Measurements from ENCODE around the gene FRMD4A. TPM values are rescaled to one million over a fixed set of nuclear protein-coding genes. Genes with fewer than 3 reads are reported as not detected.
"Not testable (repeated sequence)": the region's sequence is repeated elsewhere in the genome, so short reads cannot be mapped to it uniquely, and the experiment has no call there.

The FRMD4A gene
- total RNA-seq, 2 donors from 2014 or later = 1.5 to 2.1 TPM

DNA sequence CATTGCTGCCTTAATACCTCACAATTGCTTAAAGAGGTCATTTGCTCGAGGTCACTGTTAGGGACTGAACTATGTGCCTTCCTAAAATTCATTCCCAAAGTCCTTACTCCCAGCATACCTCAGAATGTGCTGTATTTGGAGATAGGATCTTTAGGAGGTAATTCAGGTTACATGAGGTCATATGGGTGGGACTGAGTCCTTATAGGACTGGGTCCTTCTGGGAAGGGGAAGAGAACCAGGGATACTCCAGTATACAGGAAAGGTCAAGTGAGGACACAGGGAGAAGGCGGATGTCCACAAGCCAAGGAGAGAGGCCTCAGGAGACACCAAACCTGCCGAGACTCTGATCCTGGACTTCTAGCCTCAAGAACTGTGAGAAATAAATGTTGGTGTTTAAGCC, 490.7 kb downstream of the FRMD4A start:
- H3K27me3 Mint-ChIP-seq = peaks cover 21 to 23% of the 10 kb centered on the region in 2 donors
- no peak overlapping the region for H3K4me3 Mint-ChIP-seq
- DNase-seq (ENCODE audit: low spot score) = no peak
- H3K36me3 Mint-ChIP-seq = no peaks in the 10 kb centered on the region
- no peak for ATAC-seq
- H3K9me3 Mint-ChIP-seq = no peaks in the 10 kb centered on the region
- H3K4me1 Mint-ChIP-seq (ENCODE audit: low read depth in 2 of 2) = no peaks in the 10 kb centered on the region
- H3K27ac Mint-ChIP-seq = no peak overlapping the region

DNA sequence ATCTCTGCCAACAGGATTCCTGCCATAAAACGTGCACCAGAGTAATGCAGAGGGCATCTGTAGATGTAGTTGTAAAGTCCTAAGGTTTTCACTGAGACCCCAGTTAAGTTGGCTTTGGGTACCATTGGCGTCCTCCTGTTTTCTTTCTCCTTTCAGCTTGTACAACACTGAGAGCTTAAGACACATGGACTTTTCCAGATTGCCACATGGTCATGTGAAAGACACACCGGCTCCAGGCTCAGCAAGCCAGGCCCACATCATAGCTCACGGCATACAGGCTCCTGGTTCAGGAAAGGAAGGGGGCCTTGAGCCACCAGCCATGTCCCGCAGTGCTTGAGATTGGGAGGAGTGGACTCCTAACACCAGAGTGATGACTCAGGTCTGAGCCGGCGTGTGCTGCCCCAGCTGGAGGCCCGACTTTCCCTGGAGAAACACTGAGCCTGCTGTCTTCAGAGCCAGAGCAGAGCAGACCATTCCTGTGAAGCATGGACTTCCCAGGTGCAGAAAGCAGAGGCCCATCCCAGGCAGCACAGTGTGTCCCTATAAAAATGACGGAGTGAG, 491.2 kb downstream of the FRMD4A start:
- Mint-ChIP-seq H3K4me1 (ENCODE audit: low read depth in 2 of 2) (no peaks in the 10 kb centered on the region), H3K4me3 (no peak overlapping the region), H3K9me3 (no peaks in the 10 kb centered on the region), H3K27me3 (peaks cover 16 to 18% of the 10 kb centered on the region in 2 donors), H3K27ac (no peak overlapping the region), H3K36me3 (no peaks in the 10 kb centered on the region)
- no peak for ATAC-seq
- DNase-seq (ENCODE audit: low spot score) = no peak

GRCh38 chr10:13839030-13839429, 491.7 kb downstream of the FRMD4A start:
- H3K27me3 Mint-ChIP-seq = peaks cover 13 to 18% of the 10 kb centered on the region in 2 donors
- no peak for DNase-seq (ENCODE audit: low spot score)
- H3K4me3 Mint-ChIP-seq = no peak overlapping the region
- H3K27ac Mint-ChIP-seq = no peak overlapping the region
- no peaks in the 10 kb centered on the region for H3K36me3 Mint-ChIP-seq
- no peaks in the 10 kb centered on the region for H3K4me1 Mint-ChIP-seq (ENCODE audit: low read depth in 2 of 2)
- ATAC-seq = no peak
- H3K9me3 Mint-ChIP-seq = no peaks in the 10 kb centered on the region

DNA sequence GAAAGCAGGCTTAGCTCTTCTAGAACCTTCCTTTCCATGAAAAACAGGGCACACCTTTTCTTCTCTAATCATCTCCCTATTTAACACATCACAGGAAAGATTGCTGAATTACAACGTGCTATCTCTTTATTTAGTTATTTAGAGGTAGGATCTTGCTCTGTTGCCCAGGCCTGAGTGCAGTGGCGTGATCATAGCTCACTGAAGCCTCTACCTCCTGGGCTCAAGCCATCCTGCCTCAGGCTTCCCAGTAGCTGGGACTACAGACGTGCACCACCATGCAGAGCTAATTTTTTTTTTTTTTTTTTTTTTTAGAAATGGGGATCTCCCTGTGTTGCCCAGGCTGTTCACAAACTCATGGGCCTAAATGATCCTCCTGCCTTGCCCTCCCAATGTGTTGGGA, 492.8 kb downstream of the FRMD4A start:
- Mint-ChIP-seq H3K27ac (no peak overlapping the region), H3K4me3 (no peak overlapping the region), H3K27me3 (peaks cover 7 to 11% of the 10 kb centered on the region in 2 donors), H3K4me1 (ENCODE audit: low read depth in 2 of 2) (no peaks in the 10 kb centered on the region), H3K9me3 (no peaks in the 10 kb centered on the region), H3K36me3 (no peaks in the 10 kb centered on the region)
- no peak for DNase-seq (ENCODE audit: low spot score)
- ATAC-seq = no peak

DNA sequence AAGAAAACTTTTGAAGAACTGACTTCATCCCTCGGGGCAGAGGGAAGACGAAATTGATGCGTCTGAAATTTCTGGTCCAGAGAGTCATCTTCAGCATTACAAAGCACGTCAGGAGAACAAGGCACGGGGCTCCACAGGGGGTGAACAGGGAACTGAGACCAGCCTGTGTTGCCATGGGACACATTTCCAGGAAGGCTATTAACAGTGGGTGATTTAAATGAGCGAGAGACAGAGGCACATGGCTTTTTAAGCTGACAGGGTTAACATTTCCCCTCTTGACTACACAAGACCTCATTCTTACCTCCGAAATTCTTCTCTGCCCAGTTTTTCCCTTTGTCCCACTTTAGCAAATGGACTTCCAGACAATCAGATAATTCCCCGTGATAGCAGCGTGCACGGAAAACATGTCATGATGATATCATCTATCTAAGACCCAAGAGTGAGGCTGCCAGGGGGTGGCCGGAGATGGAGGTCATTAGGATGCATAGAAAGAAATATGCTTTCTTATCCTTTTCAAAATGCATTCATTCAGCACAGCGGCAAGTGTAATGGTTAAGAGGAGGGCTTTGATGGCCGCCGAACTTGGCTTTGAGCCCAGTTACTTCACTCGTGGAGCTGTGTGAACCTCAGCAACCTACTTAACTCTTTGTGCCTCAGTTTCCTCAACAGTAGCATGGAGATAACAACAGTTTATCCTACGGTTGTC, 496.0 kb downstream of the FRMD4A start:
- Mint-ChIP-seq H3K27me3 (peaks cover 7 to 13% of the 10 kb centered on the region in 2 donors), H3K36me3 (no peaks in the 10 kb centered on the region), H3K4me3 (no peak overlapping the region), H3K4me1 (ENCODE audit: low read depth in 2 of 2) (peaks cover 0 to 4% of the 10 kb centered on the region in 2 donors), H3K27ac (no peak overlapping the region), H3K9me3 (no peaks in the 10 kb centered on the region)
- DNase-seq (ENCODE audit: low spot score) (no peak), ATAC-seq (no peak)

DNA sequence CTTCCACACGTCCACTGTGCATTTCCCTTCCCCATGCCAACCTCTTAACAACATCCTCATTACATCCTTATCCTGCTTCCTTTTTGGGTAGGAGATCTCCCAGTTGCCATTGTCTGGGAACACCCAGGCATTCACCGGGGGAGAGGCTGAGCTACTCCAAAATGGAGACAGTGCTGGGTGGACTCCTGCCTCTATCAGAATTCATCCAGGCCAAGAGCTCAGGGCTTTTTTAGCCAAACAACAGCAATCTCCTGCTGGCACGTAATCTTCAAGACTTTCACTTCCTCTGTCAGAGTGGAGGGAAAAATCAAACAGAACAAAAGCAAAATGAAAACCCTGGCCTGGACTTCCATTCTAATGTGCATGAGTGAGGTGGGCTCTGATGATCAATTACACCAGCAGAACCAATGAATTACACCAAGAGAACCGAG, 499.0 kb downstream of the FRMD4A start:
- Mint-ChIP-seq H3K9me3 (no peaks in the 10 kb centered on the region), H3K36me3 (no peaks in the 10 kb centered on the region), H3K4me3 (no peak overlapping the region), H3K27ac (no peak overlapping the region), H3K27me3 (peaks cover 5 to 14% of the 10 kb centered on the region in 2 donors), H3K4me1 (ENCODE audit: low read depth in 2 of 2) (peaks cover 0 to 4% of the 10 kb centered on the region in 2 donors)
- DNase-seq (ENCODE audit: low spot score) (no peak), ATAC-seq (no peak)

- ATAC-seq = no peak
Measured at GRCh38 chr10:13830385-13830784, 500.3 kb downstream of the FRMD4A start.

GRCh38 chr10:13829790-13830189, 500.9 kb downstream of the FRMD4A start:
- no peak for ATAC-seq
- Mint-ChIP-seq H3K4me1 (ENCODE audit: low read depth in 2 of 2) (peaks cover 0 to 4% of the 10 kb centered on the region in 2 donors), H3K4me3 (no peak overlapping the region), H3K36me3 (no peaks in the 10 kb centered on the region), H3K27ac (no peak overlapping the region), H3K9me3 (no peaks in the 10 kb centered on the region), H3K27me3 (peaks cover 11 to 24% of the 10 kb centered on the region in 2 donors)
- DNase-seq (ENCODE audit: low spot score) = no peak

More at GRCh38 chr10:13830385-13830784, 500.3 kb downstream of the FRMD4A start:
- no peaks in the 10 kb centered on the region for H3K9me3 Mint-ChIP-seq
- no peaks in the 10 kb centered on the region for H3K36me3 Mint-ChIP-seq
- H3K4me1 Mint-ChIP-seq (ENCODE audit: low read depth in 2 of 2) = peaks cover 0 to 4% of the 10 kb centered on the region in 2 donors
- H3K27me3 Mint-ChIP-seq = peaks cover 11 to 22% of the 10 kb centered on the region in 2 donors
- H3K4me3 Mint-ChIP-seq = no peak overlapping the region
- H3K27ac Mint-ChIP-seq = no peak overlapping the region
- DNase-seq (ENCODE audit: low spot score) = no peak

DNA sequence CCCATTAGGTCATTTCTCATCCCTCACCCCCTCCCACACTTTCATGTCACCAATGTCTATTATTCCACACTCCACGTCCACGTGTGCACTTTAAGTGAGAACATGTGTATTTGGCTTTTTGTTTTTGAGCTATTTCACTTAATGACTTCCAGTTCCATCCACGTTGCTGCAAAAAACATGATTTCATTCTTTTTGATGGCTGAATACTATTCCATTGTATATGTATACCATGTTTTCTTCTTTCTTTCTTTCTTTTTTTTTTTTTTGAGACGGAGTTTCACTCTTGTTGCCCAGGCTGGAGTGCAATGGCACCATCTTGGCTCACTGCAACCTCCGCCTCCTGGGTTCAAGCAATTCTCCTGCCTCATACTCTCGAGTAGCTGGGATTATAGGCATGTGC, 502.4 kb downstream of the FRMD4A start:
- not testable (repeated sequence) for H3K36me3 Mint-ChIP-seq; H3K4me1 Mint-ChIP-seq (ENCODE audit: low read depth in 2 of 2); H3K27ac Mint-ChIP-seq; H3K4me3 Mint-ChIP-seq; ATAC-seq; DNase-seq (ENCODE audit: low spot score); H3K9me3 Mint-ChIP-seq
- H3K27me3 Mint-ChIP-seq = peaks cover 17 to 28% of the 10 kb centered on the region in 2 donors

DNA sequence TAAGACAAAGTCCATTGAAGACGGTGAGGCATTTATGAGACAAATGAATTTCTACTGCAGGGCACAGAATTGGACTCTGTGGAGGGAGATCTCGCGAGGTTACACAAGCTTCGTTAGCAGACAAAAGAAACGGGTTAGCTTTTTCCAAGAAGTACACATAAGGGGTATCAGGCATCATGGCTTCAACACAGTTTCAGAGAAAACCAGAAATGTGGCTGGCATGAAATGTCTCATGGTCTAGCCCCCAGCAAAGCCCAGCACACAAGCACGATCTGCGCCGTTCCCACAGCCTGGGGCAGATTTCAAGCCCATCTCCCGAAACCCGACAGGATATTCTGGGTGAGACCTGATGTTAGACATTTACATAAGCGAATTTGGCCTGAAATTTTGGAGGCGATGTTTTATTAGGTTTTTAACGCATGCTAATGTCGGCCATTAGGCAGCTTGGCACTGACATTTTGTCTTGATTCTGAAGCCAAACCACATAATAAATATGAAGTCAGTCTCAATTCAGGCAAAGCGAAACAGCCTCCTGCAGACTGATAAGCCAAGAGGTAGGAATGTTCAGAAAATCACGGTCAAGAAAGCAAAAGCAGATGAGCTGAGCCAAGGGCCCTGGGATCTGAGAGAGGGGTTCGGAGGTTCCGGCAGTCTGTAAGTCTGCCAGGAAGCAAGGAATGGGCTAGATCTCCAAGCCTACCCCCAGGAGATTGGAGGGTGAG, 503.5 kb downstream of the FRMD4A start:
- DNase-seq (ENCODE audit: low spot score) = no peak
- Mint-ChIP-seq H3K27ac (no peak overlapping the region), H3K4me3 (no peak overlapping the region), H3K27me3 (peaks cover 28 to 33% of the 10 kb centered on the region in 2 donors), H3K9me3 (no peaks in the 10 kb centered on the region), H3K4me1 (ENCODE audit: low read depth in 2 of 2) (peaks cover 0 to 4% of the 10 kb centered on the region in 2 donors), H3K36me3 (no peaks in the 10 kb centered on the region)
- ATAC-seq = no peak

GRCh38 chr10:13823709-13824405, 506.9 kb downstream of the FRMD4A start:
- H3K27ac Mint-ChIP-seq = no peak overlapping the region
- no peaks in the 10 kb centered on the region for H3K36me3 Mint-ChIP-seq
- no peak overlapping the region for H3K4me3 Mint-ChIP-seq
- H3K4me1 Mint-ChIP-seq (ENCODE audit: low read depth in 2 of 2) = peaks cover 12 to 15% of the 10 kb centered on the region in 2 donors
- H3K27me3 Mint-ChIP-seq = peaks cover 38% of the 10 kb centered on the region in 2 donors
- ATAC-seq = no peak
- DNase-seq (ENCODE audit: low spot score) = no peak
- peaks cover 4% of the 10 kb centered on the region for H3K9me3 Mint-ChIP-seq

- Mint-ChIP-seq H3K9me3 (peaks cover 4% of the 10 kb centered on the region), H3K27me3 (peaks cover 36 to 38% of the 10 kb centered on the region in 2 donors)
Measured at GRCh38 chr10:13823096-13823708, 507.5 kb downstream of the FRMD4A start.

GRCh38 chr10:13822490-13822889, 508.2 kb downstream of the FRMD4A start:
- Mint-ChIP-seq H3K9me3 (peaks cover 7% of the 10 kb centered on the region), H3K36me3 (no peaks in the 10 kb centered on the region), H3K4me3 (no peak overlapping the region), H3K27me3 (peaks cover 34 to 38% of the 10 kb centered on the region in 2 donors), H3K4me1 (ENCODE audit: low read depth in 2 of 2) (peaks cover 12 to 15% of the 10 kb centered on the region in 2 donors), H3K27ac (no peak overlapping the region)
- DNase-seq (ENCODE audit: low spot score) (no peak), ATAC-seq (no peak)

More at GRCh38 chr10:13823096-13823708, 507.5 kb downstream of the FRMD4A start:
- DNase-seq (ENCODE audit: low spot score) = no peak
- ATAC-seq = no peak
- Mint-ChIP-seq H3K4me3 (no peak overlapping the region), H3K27ac (no peak overlapping the region), H3K36me3 (no peaks in the 10 kb centered on the region), H3K4me1 (ENCODE audit: low read depth in 2 of 2) (peaks cover 12 to 15% of the 10 kb centered on the region in 2 donors)
